Suprapubic skin (tissue), 4 donors: ENCODE data around the gene ARG1. TPM values are rescaled to one million over a fixed set of nuclear protein-coding genes. Genes with fewer than 3 reads are reported as not detected.

ENCODE experiments used
- DNase-seq, 2 donors: peaks; one replicate each; pipeline ENCODE4 v3.0.0-alpha.2; 2019; ENCODE audit warnings: low spot score in 2 of 2
- H3K27ac ChIP-seq: fragments of 200-600 bp; sonication (generic); one replicate; pipeline ENCODE4 v1.5.1; 2019
- H3K27me3 ChIP-seq: fragments of 200-600 bp; sonication (generic); one replicate; pipeline ENCODE4 v1.5.1; 2019
- H3K36me3 ChIP-seq: fragments of 200-600 bp; sonication (generic); one replicate; pipeline ENCODE4 v1.5.1; 2019
- H3K4me1 ChIP-seq: fragments of 200-600 bp; sonication (generic); one replicate; pipeline ENCODE4 v1.5.1; 2019
- H3K4me3 ChIP-seq: fragments of 200-600 bp; sonication (generic); one replicate; pipeline ENCODE4 v1.5.1; 2019; ENCODE audit warnings: mild to moderate bottlenecking
- H3K9me3 ChIP-seq: fragments of 200-600 bp; sonication (generic); one replicate; pipeline ENCODE4 v1.5.1; 2019
- CTCF ChIP-seq, 2 donors: fragments of 200-600 bp in 1 of 2; fragments of 450-650 bp in 1 of 2; sonication (generic) in 1 of 2; IDR thresholded peaks; one replicate each; pipeline ENCODE4 v1.5.1; 2016 to 2019; ENCODE audit warnings: antibody characterized with exemption in 2 of 2, mild to moderate bottlenecking in 1 of 2, moderate library complexity in 1 of 2
- EP300 ChIP-seq: sonication (generic); formaldehyde crosslinking; IDR thresholded peaks from one replicate; pipeline ENCODE4 v1.6.1; 2017; ENCODE audit warnings: antibody characterized with exemption
- POLR2A ChIP-seq, 2 donors: fragments of 450-650 bp; IDR thresholded peaks; one replicate each; pipeline ENCODE4 v1.6.1; 2017; ENCODE audit warnings: antibody characterized with exemption in 2 of 2, mild to moderate bottlenecking in 2 of 2, moderate library complexity in 2 of 2
- POLR2AphosphoS5 ChIP-seq, 3 donors: sonication (generic); formaldehyde crosslinking; IDR thresholded peaks; one replicate each; pipeline ENCODE4 v1.6.1; 2017; ENCODE audit warnings: antibody characterized with exemption in 3 of 3
- WGBS: methylation state at CpG from one replicate; pipeline ENCODE4 v1.1.5; 2018; 5-methylcytosine and 5-hydroxymethylcytosine counted together
- total RNA-seq, 4 donors: library from RNA; depleted of rRNA; stranded (reverse); fragments of >200 nt; gene quantifications; one replicate each; pipeline ENCODE4 v1.1.0, GENCODE V29; 2016

Gene ARG1
- total RNA-seq, 4 donors from 2014 or later: 31.8 to 150 (median 102) TPM

GRCh38 chr6:131545317-131545716 is 27.7 kb upstream of the ARG1 start:
- no peak overlapping the region for H3K27ac ChIP-seq
- DNase-seq: no peak
- no peaks in the 10 kb centered on the region for H3K27me3 ChIP-seq
- TF ChIP-seq POLR2AphosphoS5 (IDR thresholded peaks at IDR 0.05) (no peak), POLR2A (IDR thresholded peaks at IDR 0.05) (no peak), CTCF (IDR thresholded peaks at IDR 0.05) (no peak), EP300 (no peak)
- no peaks in the 10 kb centered on the region for H3K36me3 ChIP-seq
- H3K9me3 ChIP-seq: no peaks in the 10 kb centered on the region
- no peaks in the 10 kb centered on the region for H3K4me1 ChIP-seq
- WGBS: 57% methylated on average over 2 of the region's 2 CpGs
- no peak overlapping the region for H3K4me3 ChIP-seq

DNA sequence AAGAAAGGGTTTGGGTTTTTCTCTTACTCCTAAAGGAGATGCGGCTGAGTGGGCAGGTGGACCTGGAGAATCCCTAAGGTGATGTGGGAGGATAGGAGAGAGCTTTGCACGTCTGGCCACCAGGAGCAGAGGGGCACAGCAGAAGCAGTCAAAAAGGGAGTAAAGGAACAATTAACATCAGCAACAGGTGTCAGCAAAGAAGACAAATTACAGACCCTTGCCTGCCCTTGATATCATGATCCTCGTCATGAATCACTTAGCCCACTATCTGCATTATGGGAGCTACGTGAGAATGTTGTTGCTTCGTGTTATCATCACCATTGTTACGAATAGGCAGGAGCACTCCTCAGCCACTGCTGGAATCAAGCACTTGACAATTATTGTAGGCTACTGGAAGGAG is 25.5 kb upstream of the ARG1 start:
- no peaks in the 10 kb centered on the region for H3K36me3 ChIP-seq
- WGBS: 78% methylated on average over 6 of the region's 6 CpGs
- no peaks in the 10 kb centered on the region for H3K9me3 ChIP-seq
- no peaks in the 10 kb centered on the region for H3K4me1 ChIP-seq
- no peak for DNase-seq
- no peak for TF ChIP-seq CTCF (IDR thresholded peaks at IDR 0.05)
- no peak for TF ChIP-seq POLR2A (IDR thresholded peaks at IDR 0.05)
- no peak for TF ChIP-seq EP300
- no peak for TF ChIP-seq POLR2AphosphoS5 (IDR thresholded peaks at IDR 0.05)
- H3K27ac ChIP-seq: no peak overlapping the region
- H3K27me3 ChIP-seq: no peaks in the 10 kb centered on the region
- no peak overlapping the region for H3K4me3 ChIP-seq

DNA sequence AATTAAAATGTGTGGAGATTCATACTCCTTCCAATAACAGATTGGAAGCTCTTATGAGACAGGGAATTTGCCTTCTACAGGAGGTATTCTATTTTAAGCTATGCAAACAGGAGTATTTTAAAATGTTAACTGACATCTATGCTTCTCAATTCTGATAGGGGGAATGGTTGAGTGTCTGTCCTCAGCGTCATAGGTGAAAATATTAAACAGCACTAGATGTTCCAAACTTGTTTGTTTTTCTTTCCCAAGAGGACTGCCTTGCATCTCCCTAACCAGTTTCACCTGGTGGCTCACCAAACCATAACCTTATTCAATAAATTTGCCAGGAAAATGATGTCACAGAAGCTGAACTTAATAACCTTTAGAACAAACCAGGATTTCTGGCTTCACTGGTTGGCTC is 24.6 kb upstream of the ARG1 start:
- no peak for TF ChIP-seq EP300
- TF ChIP-seq CTCF (IDR thresholded peaks at IDR 0.05): no peak
- no peak for TF ChIP-seq POLR2AphosphoS5 (IDR thresholded peaks at IDR 0.05)
- no peak for TF ChIP-seq POLR2A (IDR thresholded peaks at IDR 0.05)
- Histone ChIP-seq H3K27ac (no peak overlapping the region), H3K36me3 (no peaks in the 10 kb centered on the region), H3K4me3 (no peak overlapping the region), H3K27me3 (no peaks in the 10 kb centered on the region), H3K4me1 (no peaks in the 10 kb centered on the region), H3K9me3 (no peaks in the 10 kb centered on the region)
- no peak for DNase-seq
- WGBS: 88% methylated on average over 1 of the region's 1 CpG

- no peaks in the 10 kb centered on the region for H3K27me3 ChIP-seq
- TF ChIP-seq POLR2A (IDR thresholded peaks at IDR 0.05): no peak
- no peak for TF ChIP-seq EP300
- TF ChIP-seq CTCF (IDR thresholded peaks at IDR 0.05): no peak
- no peak for TF ChIP-seq POLR2AphosphoS5 (IDR thresholded peaks at IDR 0.05)
These were observed 23.2 kb upstream of the ARG1 start for GRCh38 chr6:131549811-131550210.

DNA sequence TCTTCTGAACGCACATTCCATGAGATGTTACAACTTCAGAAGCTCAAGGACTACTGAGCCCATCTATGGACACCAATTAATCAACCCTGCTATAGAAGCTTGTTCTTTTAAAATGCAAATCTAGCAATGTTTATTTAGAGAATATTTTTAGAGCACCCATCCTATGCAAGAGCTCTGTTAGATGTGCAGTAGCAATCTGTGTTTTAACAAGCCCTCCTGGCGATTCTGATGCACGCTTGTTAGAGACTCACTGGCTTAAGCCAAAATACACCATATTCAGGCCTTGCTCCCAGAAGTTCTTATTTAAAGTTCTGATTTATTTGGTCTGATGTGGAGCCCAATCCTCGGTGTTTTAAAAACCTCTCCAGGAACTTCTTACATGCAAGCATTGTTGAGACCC is 21.1 kb upstream of the ARG1 start:
- H3K27me3 ChIP-seq: no peaks in the 10 kb centered on the region
- no peak overlapping the region for H3K27ac ChIP-seq
- no peak for TF ChIP-seq POLR2A (IDR thresholded peaks at IDR 0.05)
- no peak for TF ChIP-seq EP300
- no peak for DNase-seq
- H3K4me3 ChIP-seq: no peak overlapping the region
- 90% methylated on average over 4 of the region's 4 CpGs for WGBS
- H3K36me3 ChIP-seq: no peaks in the 10 kb centered on the region
- H3K9me3 ChIP-seq: no peaks in the 10 kb centered on the region
- no peaks in the 10 kb centered on the region for H3K4me1 ChIP-seq

More at GRCh38 chr6:131549811-131550210, 23.2 kb upstream of the ARG1 start:
- H3K4me3 ChIP-seq: no peak overlapping the region
- H3K36me3 ChIP-seq: no peaks in the 10 kb centered on the region
- H3K9me3 ChIP-seq: no peaks in the 10 kb centered on the region
- H3K4me1 ChIP-seq: no peaks in the 10 kb centered on the region
- no peak for DNase-seq
- no peak overlapping the region for H3K27ac ChIP-seq
- 45% methylated on average over 2 of the region's 2 CpGs for WGBS

DNA sequence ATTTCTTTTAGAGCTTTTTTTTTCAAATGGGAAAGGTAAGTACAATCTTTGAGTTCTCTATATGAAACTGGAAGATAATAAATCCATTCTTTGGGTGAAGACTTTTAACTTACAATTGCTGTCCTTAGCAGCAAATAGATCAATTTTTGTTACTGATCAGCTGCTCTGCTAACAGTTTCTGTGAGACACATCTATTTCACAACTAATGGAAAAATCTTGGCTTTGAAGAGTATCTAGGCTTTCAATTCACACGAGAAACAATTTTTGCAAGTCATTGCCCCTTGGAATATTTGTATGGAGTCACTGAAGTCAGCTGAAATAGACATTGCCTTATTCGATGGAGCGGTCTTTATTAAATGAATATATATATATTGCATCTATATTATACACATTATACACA is 20.5 kb upstream of the ARG1 start:
- Histone ChIP-seq H3K36me3 (no peaks in the 10 kb centered on the region), H3K9me3 (no peaks in the 10 kb centered on the region), H3K27ac (no peak overlapping the region), H3K27me3 (no peaks in the 10 kb centered on the region), H3K4me1 (no peaks in the 10 kb centered on the region), H3K4me3 (no peak overlapping the region)
- no peak for DNase-seq
- no peak for TF ChIP-seq EP300
- no peak for TF ChIP-seq POLR2AphosphoS5 (IDR thresholded peaks at IDR 0.05)
- TF ChIP-seq POLR2A (IDR thresholded peaks at IDR 0.05): no peak
- no peak for TF ChIP-seq CTCF (IDR thresholded peaks at IDR 0.05)
- whole genome bisulfite sequencing: 83% methylated on average over 3 of the region's 3 CpGs
